Muscle of leg (tissue), 11 donors: Measurements from ENCODE around the gene CD300LG. TPM values are rescaled to one million over a fixed set of nuclear protein-coding genes. Genes with fewer than 3 reads are reported as not detected.
"Not testable (repeated sequence)": the region's sequence is repeated elsewhere in the genome, so short reads cannot be mapped to it uniquely, and the experiment has no call there.

Source experiments
- DNase-seq: peaks from one replicate; pipeline ENCODE4 v3.0.0; 2013
- H3K27ac ChIP-seq: one replicate; pipeline ENCODE4 v1.5.1; 2013; ENCODE audit warnings: mild to moderate bottlenecking, low read length, control low read depth
- H3K27me3 ChIP-seq: one replicate; pipeline ENCODE4 v1.6.1; 2013; ENCODE audit warnings: low read length; ENCODE audit not compliant: control insufficient read depth, insufficient read depth
- H3K36me3 ChIP-seq: one replicate; pipeline ENCODE4 v1.6.1; 2013; ENCODE audit warnings: low read length; ENCODE audit not compliant: control insufficient read depth, insufficient read depth
- H3K4me1 ChIP-seq: one replicate; pipeline ENCODE4 v1.6.1; 2013; ENCODE audit warnings: low read length; ENCODE audit not compliant: control insufficient read depth, insufficient read depth
- H3K4me3 ChIP-seq: one replicate; pipeline ENCODE4 v1.5.1; 2013; ENCODE audit warnings: low read length, control low read depth
- H3K9me3 ChIP-seq: replicated peaks from 2 replicates; pipeline ENCODE4 v1.6.1; 2013; ENCODE audit warnings: low read depth, low read length; ENCODE audit not compliant: control insufficient read depth
- WGBS: methylation state at CpG from one replicate; pipeline ENCODE4 v1.1.5; 2013; ENCODE audit warnings: missing lambda C conversion rate; ENCODE audit not compliant: insufficient coverage; 5-methylcytosine and 5-hydroxymethylcytosine counted together
- polyA plus RNA-seq, 8 donors: library from polyadenylated mRNA; unstranded; fragments of 120-200 nt; gene quantifications; one replicate each; pipeline versions ENCODE4 v1.2.1 to v1.2.3, GENCODE V29; 2013; ENCODE audit warnings: inconsistent platforms in 1 of 8, low replicate concordance in 1 of 8; ENCODE audit not compliant: insufficient read length in 8 of 8, insufficient read depth in 1 of 8
- total RNA-seq: library from RNA; stranded (reverse); fragments of 120-200 nt; gene quantifications from one replicate; pipeline ENCODE4 v1.2.4, GENCODE V29; 2013

The CD300LG gene
- total and polyA plus RNA-seq, 9 donors = 1.5 to 3.9 (median 2.2) TPM

- Histone ChIP-seq H3K36me3 (peaks cover 20% of the 10 kb centered on the region), H3K27me3 (peaks cover 11% of the 10 kb centered on the region), H3K4me1 (peaks cover 16% of the 10 kb centered on the region), H3K4me3 (no peak overlapping the region), H3K9me3 (no peaks in the 10 kb centered on the region), H3K27ac (no peak overlapping the region)
- whole genome bisulfite sequencing = 55% methylated on average over 1 of the region's 2 CpGs
- peak; percentile 31 for DNase-seq
These were observed 12.9 kb upstream of the CD300LG start for GRCh38 chr17:43834106-43834505.

- Histone ChIP-seq H3K27ac (no peak overlapping the region), H3K9me3 (no peaks in the 10 kb centered on the region), H3K4me1 (peaks cover 9% of the 10 kb centered on the region)
These were observed 7.3 kb upstream of the CD300LG start for GRCh38 chr17:43839670-43840108.

GRCh38 chr17:43840814-43841213, 6.2 kb upstream of the CD300LG start:
- Histone ChIP-seq H3K4me3 (no peak overlapping the region), H3K27ac (no peak overlapping the region), H3K4me1 (peaks cover 9% of the 10 kb centered on the region), H3K27me3 (peaks cover 15% of the 10 kb centered on the region), H3K9me3 (no peaks in the 10 kb centered on the region), H3K36me3 (no peaks in the 10 kb centered on the region)
- no peak for DNase-seq
- 33% methylated on average over 1 of the region's 4 CpGs for WGBS

More at GRCh38 chr17:43839670-43840108, 7.3 kb upstream of the CD300LG start:
- DNase-seq = no peak
- Histone ChIP-seq H3K27me3 (peaks cover 15% of the 10 kb centered on the region), H3K36me3 (no peaks in the 10 kb centered on the region), H3K4me3 (no peak overlapping the region)
- 33% methylated on average over 6 of the region's 7 CpGs for WGBS

DNA sequence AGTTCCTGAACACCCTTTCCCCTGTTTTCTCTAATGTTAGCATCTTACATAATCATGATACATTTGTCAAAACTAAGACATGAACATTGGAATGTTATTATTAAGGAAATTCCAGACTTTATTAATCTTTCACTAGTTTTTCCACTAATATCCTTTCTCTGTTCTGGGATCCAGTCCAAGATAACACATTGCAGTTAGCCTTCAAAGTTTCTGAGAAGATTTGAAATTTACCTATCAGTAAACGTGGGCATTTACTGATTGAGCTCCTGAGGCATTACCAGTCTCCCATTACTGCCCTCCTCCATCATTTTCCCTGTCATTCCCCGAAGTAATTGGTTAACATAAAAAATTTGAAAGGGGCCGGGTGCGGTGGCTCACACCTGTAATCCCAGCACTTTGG, 5.7 kb upstream of the CD300LG start:
- Histone ChIP-seq H3K27ac (no peak overlapping the region), H3K36me3 (no peaks in the 10 kb centered on the region), H3K9me3 (no peaks in the 10 kb centered on the region), H3K4me1 (peaks cover 12% of the 10 kb centered on the region), H3K27me3 (peaks cover 15% of the 10 kb centered on the region), H3K4me3 (no peak overlapping the region)
- 100% methylated on average over 1 of the region's 4 CpGs for WGBS
- no peak for DNase-seq

GRCh38 chr17:43842091-43842974, 4.6 kb upstream of the CD300LG start:
- not testable (repeated sequence) for H3K27ac ChIP-seq, H3K4me3 ChIP-seq, H3K36me3 ChIP-seq, H3K9me3 ChIP-seq
- peaks cover 15% of the 10 kb centered on the region for H3K27me3 ChIP-seq
- peaks cover 17% of the 10 kb centered on the region for H3K4me1 ChIP-seq
- DNase-seq = peak; percentile 70
- 64% methylated on average over 20 of the region's 54 CpGs for WGBS

DNA sequence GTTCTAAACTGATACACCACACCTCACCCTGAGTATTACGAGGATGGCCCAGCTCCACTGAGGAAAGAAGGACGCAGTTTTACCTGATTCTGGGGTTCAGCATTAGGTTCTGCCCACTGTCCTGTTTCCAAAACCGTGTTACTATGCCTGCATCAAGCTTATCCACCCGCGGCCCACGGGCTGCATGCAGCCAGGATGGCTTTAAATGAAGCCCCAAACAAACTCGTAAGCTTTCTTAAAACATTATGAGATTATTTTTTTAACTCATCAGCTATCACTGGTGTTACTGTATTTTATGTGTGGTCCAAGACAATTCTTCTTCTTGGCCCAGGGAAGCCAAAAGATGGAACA, 4.0 kb upstream of the CD300LG start:
- H3K36me3 ChIP-seq = no peaks in the 10 kb centered on the region
- no peaks in the 10 kb centered on the region for H3K9me3 ChIP-seq
- 61% methylated on average over 3 of the region's 7 CpGs for WGBS
- no peak for DNase-seq
- H3K4me1 ChIP-seq = peaks cover 17% of the 10 kb centered on the region
- H3K27ac ChIP-seq = no peak overlapping the region
- H3K27me3 ChIP-seq = peaks cover 13% of the 10 kb centered on the region
- H3K4me3 ChIP-seq = no peak overlapping the region

GRCh38 chr17:43844241-43844640, 2.7 kb upstream of the CD300LG start:
- H3K27me3 ChIP-seq = peaks cover 13% of the 10 kb centered on the region
- H3K4me3 ChIP-seq = no peak overlapping the region
- DNase-seq = no peak
- H3K36me3 ChIP-seq = no peaks in the 10 kb centered on the region
- no peak overlapping the region for H3K27ac ChIP-seq
- WGBS = 67% methylated on average over 1 of the region's 5 CpGs
- H3K4me1 ChIP-seq = peaks cover 17% of the 10 kb centered on the region
- H3K9me3 ChIP-seq = no peaks in the 10 kb centered on the region

GRCh38 chr17:43845766-43846165, 1.2 kb upstream of the CD300LG start:
- Histone ChIP-seq H3K27ac (no peak overlapping the region), H3K4me3 (no peak overlapping the region), H3K27me3 (peaks cover 5% of the 10 kb centered on the region), H3K36me3 (no peaks in the 10 kb centered on the region), H3K4me1 (peaks cover 14% of the 10 kb centered on the region), H3K9me3 (no peaks in the 10 kb centered on the region)
- no CpG with 5 or more reads among the region's 4 CpGs for WGBS
- DNase-seq = no peak

- WGBS = 2% methylated on average over 8 of the region's 13 CpGs
- H3K9me3 ChIP-seq = no peaks in the 10 kb centered on the region
These were observed 709 bp upstream of the CD300LG start for GRCh38 chr17:43846221-43846712.

DNA sequence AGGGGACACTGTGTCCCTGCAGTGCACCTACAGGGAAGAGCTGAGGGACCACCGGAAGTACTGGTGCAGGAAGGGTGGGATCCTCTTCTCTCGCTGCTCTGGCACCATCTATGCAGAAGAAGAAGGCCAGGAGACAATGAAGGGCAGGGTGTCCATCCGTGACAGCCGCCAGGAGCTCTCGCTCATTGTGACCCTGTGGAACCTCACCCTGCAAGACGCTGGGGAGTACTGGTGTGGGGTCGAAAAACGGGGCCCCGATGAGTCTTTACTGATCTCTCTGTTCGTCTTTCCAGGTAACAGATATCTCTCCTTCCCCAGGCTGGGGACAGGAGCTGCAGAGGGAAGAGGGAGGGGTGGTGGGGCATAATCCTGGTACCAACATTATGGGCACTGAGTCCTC, 1.6 kb downstream of the CD300LG start:
- Histone ChIP-seq H3K4me1 (peaks cover 8% of the 10 kb centered on the region), H3K27ac (no peak overlapping the region), H3K9me3 (no peaks in the 10 kb centered on the region), H3K36me3 (no peaks in the 10 kb centered on the region), H3K4me3 (no peak overlapping the region), H3K27me3 (peaks cover 8% of the 10 kb centered on the region)
- DNase-seq = no peak
- 89% methylated on average over 6 of the region's 10 CpGs for WGBS

More at GRCh38 chr17:43846221-43846712, 709 bp upstream of the CD300LG start:
- no peak overlapping the region for H3K4me3 ChIP-seq
- no peaks in the 10 kb centered on the region for H3K36me3 ChIP-seq
- H3K27me3 ChIP-seq = peaks cover 2% of the 10 kb centered on the region
- peak; percentile 74 for DNase-seq
- no peak overlapping the region for H3K27ac ChIP-seq
- H3K4me1 ChIP-seq = peaks cover 14% of the 10 kb centered on the region
